ENCODE measurements around the gene PABPC3. TPM values are rescaled to one million over a fixed set of nuclear protein-coding genes. Genes with fewer than 3 reads are reported as not detected.

Gene PABPC3
- total RNA-seq, 4 donors from 2014 or later = 0.09 TPM; not detected in 3

GRCh38 chr13:25110956-25111584 is 15.1 kb downstream of the PABPC3 start:
- DNase-seq (ENCODE audit: low spot score) (no peak), ATAC-seq (ENCODE audit: low FRiP score) (no peak)
- TF ChIP-seq CTCF (IDR thresholded peaks at IDR 0.05) = no peak

GRCh38 chr13:25111585-25111956 is 15.6 kb downstream of the PABPC3 start:
- ATAC-seq (ENCODE audit: low FRiP score) (no peak), DNase-seq (ENCODE audit: low spot score) (no peak)
- TF ChIP-seq CTCF (IDR thresholded peaks at IDR 0.05) = no peak

- ATAC-seq (ENCODE audit: low FRiP score) (no peak), DNase-seq (ENCODE audit: low spot score) (no peak)
- TF ChIP-seq CTCF (IDR thresholded peaks at IDR 0.05) = no peak
Measured at GRCh38 chr13:25112695-25113255, 16.8 kb downstream of the PABPC3 start.

- ATAC-seq (ENCODE audit: low FRiP score) (peak; percentile 62), DNase-seq (ENCODE audit: low spot score) (no peak)
- no peak for TF ChIP-seq CTCF (IDR thresholded peaks at IDR 0.05)
Measured at GRCh38 chr13:25114220-25114619, 18.3 kb downstream of the PABPC3 start.

- ATAC-seq (ENCODE audit: low FRiP score) = no peak
- no peak for DNase-seq (ENCODE audit: low spot score)
- TF ChIP-seq CTCF (IDR thresholded peaks at IDR 0.05) = no peak
Measured at GRCh38 chr13:25116044-25116443, 20.1 kb downstream of the PABPC3 start.

- DNase-seq (ENCODE audit: low spot score) = no peak
- no peak for ATAC-seq (ENCODE audit: low FRiP score)
- TF ChIP-seq CTCF (IDR thresholded peaks at IDR 0.05) = no peak
Measured at GRCh38 chr13:25117312-25117711, 21.4 kb downstream of the PABPC3 start.

- no peak for ATAC-seq (ENCODE audit: low FRiP score)
- TF ChIP-seq CTCF (IDR thresholded peaks at IDR 0.05) = no peak
- DNase-seq (ENCODE audit: low spot score) = no peak
Measured at GRCh38 chr13:25118378-25118905, 22.5 kb downstream of the PABPC3 start.

Measured in omental fat pad (tissue), 4 donors.